HS-5 (cell line): ENCODE measurements around the gene COL11A1.
"Not testable (repeated sequence)": the region's sequence is repeated elsewhere in the genome, so short reads cannot be mapped to it uniquely, and the experiment has no call there.

Experiments
- DNase-seq: peaks from one replicate; pipeline ENCODE4 v3.0.0-alpha.2; 2012; ENCODE audit warnings: low read depth

The COL11A1 gene

DNA sequence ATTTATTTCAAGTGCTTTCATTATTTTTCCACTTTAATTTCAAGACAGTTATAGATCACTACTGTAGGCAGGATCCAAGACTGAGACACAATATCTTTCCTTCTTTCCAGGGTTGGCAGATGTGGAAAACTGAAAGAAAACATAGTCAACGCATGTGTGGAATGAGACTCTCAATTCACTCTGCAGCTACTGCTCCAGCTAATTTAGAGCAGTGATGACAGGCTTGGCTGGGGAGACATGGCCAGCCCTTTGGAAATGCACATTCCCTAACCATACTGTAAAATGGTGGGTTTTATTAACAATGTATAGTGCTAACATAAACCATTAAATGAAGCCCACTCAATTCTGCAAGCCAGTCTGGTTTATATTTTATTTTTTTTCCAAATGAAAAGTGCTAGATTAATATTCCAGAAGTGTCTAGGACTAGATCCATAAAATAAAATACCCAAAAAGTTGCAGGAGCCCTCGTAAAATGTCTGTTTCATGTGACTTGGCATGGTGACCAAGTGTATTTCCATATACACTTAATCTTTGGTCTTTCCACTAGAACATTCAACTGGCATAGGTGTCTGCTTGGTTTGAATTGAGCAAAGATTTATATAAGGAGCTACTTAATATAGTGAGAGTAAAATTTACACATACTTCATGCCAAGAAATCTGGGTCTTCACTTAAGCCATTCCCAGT lies 32.9 kb downstream of the COL11A1 start:
- DNase-seq: no peak

- DNase-seq: no peak
These were observed 34.1 kb downstream of the COL11A1 start for GRCh38 chr1:103074224-103074623.

- no peak for DNase-seq
These were observed 39.1 kb downstream of the COL11A1 start for GRCh38 chr1:103069201-103069600.

DNA sequence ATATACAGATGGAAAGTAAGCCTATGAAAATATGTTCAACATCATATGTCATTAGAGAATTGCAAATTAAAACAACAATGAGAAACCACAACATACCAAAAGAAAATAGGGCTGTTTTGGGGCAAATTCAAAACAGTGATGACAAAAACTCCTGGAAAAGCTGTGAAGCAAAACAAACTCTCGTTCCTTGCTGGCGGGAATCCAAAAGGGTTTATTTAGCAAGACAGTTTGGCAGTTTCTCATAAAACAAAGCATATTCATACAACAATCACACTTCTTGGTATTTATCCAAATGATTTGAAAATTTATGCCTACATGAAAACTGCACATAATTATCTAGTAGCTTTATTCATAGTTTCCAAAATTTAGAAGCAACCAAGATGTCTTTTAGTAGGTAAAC lies 44.4 kb downstream of the COL11A1 start:
- DNase-seq: no peak

- DNase-seq: no peak
These were observed 49.9 kb downstream of the COL11A1 start for GRCh38 chr1:103058391-103058790.

DNA sequence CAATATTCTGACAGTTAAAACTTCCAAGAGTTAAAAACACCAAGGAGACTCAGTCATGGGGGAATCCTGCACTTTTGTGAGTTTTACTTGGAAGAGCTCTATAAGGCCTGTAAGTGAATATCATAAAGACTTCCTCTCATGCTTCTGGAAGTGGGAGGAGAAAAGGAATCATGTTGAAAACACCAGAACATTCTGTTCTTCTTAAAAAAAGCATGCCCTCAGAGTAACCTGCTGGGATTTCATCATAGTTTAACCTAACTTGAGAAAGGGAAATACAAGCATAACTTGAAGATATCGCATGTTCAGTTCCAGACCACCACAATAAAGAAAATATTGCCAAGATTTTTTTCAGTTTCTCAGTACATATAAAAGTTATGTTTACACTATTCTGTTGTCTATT lies 51.9 kb downstream of the COL11A1 start:
- DNase-seq: no peak

GRCh38 chr1:103028110-103028509 lies 80.2 kb downstream of the COL11A1 start:
- DNase-seq: not testable (repeated sequence)

DNA sequence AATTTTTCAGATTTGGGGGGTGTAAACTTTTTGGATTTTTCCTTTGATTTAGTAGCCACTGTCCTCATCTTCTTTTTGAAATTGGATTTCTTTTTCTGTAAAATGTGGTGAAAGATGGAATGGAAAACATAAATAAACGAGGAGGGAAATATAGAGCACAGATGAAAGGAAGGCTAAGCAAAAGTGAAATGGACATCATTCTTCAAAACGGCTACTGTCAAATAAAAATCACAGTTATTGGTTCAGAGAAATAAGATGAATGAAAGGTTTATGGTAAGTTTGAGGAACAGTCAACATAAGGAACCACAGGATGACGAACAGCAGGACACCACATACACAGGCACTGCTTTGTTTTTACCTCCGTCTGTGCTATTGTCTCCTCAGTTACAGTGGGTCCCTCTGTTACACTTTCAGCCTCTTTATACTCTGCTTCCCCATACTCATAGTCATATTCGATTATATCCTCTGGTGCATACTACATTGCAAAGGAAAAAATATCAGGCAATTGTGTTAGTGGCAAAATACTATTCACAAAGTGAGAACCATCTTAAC lies 82.4 kb downstream of the COL11A1 start:
- DNase-seq: no peak

DNA sequence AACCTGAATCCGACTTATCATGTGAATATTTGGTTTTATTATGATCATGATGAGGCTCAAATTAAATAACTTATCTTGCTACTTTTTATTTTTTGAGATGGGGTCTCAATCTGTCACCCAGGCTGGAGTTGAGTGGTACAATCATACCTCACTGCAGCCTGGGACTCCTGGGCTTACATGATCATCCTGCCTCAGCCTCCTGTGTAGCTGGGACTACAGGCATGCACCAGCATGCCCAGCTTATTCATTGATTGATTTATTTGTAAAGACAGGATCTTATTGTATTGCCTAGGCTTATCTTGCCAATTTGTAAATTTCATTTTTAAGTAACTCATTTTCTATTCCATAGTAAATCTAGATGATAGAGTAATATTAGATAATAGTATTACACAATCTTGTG lies 84.3 kb downstream of the COL11A1 start:
- DNase-seq: no peak

DNA sequence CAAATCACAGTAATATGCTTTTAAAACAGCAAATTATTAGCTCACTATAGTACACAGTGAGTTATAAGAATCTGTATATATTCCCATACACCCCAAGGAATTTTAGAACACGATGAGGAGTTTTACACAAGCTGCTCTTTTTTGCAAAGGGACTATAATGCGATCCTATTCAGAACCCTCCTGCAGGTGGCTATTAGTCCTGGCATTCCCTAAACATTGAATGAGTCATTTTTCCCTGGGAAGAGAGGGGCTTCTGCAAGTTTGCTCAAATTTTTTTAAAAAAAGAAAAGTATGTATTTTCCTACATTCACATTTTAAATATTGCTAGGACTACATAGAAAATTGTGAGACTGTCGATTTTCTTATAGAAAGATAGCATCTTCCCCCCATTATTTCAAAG lies 106.3 kb downstream of the COL11A1 start:
- no peak for DNase-seq

DNA sequence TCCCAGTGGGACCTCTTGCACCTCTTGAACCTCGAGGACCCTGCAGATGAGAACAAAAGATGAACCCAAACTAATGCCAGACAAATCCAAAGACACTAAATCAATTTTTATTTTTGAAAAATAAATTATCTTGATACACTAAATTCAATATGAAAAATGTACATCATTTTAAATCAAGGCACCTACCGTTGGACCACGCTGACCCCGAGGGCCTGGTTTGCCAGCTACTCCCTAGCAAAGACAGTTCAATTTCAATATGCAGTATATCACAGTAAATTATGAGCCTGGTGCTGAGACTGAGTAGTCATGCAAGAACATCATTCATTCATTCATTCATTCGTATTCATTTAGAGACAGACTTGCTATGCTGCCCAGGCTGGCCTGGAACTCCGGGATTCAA lies 129.4 kb downstream of the COL11A1 start:
- DNase-seq: no peak

DNA sequence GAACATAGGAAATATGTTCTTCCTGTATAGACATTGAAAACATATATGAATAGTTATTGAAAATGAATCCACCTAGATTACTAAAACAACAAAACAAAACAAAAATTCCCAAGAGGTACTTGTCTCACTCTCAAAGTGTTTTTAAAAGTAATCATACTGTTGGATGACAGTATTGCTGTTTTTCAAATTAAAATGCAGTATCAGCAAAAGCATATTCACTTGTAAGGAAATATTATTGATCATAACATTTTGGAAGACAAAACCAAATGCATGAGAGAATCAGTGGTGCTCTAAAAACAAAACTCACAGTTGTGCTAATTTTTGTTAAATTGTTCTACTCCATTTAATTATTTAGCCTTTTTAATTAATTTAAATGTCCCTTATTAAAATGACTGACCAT lies 131.0 kb downstream of the COL11A1 start:
- no peak for DNase-seq

GRCh38 chr1:102970496-102971078 lies 137.7 kb downstream of the COL11A1 start:
- peak; percentile 37 for DNase-seq

GRCh38 chr1:102967786-102968185 lies 140.5 kb downstream of the COL11A1 start:
- DNase-seq: no peak

- DNase-seq: no peak
These were observed 146.8 kb downstream of the COL11A1 start for GRCh38 chr1:102961549-102961948.

- no peak for DNase-seq
These were observed 153.7 kb downstream of the COL11A1 start for GRCh38 chr1:102954576-102954975.

- no peak for DNase-seq
These were observed 155.9 kb downstream of the COL11A1 start for GRCh38 chr1:102952400-102952799.

DNA sequence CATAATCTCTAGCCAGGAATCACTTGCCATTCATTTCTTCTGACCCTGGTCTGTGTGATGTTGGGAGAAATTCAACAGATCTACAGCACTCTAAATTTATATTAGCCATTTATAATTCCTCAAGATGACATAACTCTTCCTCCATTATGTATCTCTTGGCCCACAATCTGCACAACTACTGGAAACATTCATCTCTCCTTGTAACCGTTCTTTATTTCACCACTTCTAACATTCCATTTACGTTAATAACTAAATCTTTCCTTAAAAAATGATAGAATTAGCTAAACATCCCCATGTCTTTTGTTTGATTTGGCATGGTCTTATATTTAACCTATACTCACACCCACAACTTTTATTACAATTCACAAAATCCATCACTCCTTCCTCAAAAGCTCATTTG lies 166.0 kb downstream of the COL11A1 start:
- no peak for DNase-seq

DNA sequence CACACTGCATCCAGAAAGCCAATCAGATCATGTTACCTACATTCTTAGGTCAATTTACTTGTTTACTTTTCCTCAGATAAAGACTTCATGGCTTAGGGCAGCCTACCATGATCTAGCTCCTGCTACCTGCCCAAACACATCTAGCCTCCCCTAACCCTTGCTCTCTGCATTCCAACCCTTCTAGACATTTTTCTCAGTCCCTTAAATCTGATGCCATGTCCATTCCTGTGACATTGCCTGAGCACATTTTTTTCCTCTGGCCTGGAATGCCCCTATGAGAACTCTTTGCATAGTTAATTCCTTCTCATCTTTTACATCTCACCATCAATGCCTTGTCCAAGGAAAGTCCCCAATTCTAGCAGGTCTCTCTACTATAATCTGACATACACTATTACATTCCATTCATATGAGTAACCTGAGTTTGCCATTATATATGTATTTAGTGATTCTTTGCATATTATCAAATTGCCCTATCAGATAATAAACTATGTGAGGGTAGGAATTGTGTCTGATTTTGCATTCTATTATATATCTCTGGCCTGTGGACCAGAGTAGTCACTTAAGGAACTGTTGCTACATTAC lies 166.9 kb downstream of the COL11A1 start:
- DNase-seq: no peak

- no peak for DNase-seq
These were observed 170.9 kb downstream of the COL11A1 start for GRCh38 chr1:102937401-102937800.

DNA sequence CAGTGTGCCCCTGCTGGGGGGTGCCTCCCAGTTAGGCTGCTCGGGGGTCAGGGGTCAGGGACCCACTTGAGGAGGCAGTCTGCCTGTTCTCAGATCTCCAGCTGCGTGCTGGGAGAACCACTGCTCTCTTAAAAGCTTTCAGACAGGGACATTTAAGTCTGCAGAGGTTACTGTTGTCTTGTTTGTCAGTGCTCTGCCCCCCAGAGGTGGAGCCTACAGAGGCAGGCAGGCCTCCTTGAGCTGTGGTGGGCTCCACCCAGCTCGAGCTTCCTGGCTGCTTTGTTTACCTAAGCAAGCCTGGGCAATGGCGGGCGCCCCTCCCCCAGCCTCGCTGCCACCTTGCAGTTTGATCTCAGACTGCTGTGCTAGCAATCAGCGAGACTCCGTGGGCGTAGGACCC lies 175.0 kb downstream of the COL11A1 start:
- DNase-seq: not testable (repeated sequence)

GRCh38 chr1:102919659-102920058 lies 188.7 kb downstream of the COL11A1 start:
- DNase-seq: peak; percentile 58

DNA sequence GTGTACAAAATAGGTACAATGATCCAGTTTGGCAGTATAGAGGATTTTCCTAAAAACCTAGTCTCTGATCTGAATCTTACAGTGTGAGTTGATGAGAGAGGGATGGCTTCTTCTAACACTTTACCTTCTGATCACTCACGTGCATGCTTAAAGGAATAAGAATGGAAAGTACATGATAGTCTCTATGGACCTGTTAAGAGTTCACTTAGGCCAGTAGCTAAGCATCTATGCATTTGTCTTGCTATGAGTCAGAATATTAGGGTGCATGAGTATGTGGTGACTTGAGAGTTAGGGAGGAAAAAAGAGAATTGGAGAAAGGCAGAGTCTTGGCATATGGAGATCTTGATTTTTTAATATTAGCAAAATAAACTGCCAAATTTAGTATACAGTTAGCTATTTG lies 206.3 kb downstream of the COL11A1 start:
- no peak for DNase-seq
